ENCODE data around the gene AGAP2.
"Not testable (repeated sequence)": the region's sequence is repeated elsewhere in the genome, so short reads cannot be mapped to it uniquely, and the experiment has no call there.

Gene AGAP2

GRCh38 chr12:57722716-57723629 is 15.6 kb downstream of the AGAP2 start:
- DNase-seq (ENCODE audit: low read depth): no peak

GRCh38 chr12:57721846-57722608 is 16.5 kb downstream of the AGAP2 start:
- not testable (repeated sequence) for DNase-seq (ENCODE audit: low read depth)

GRCh38 chr12:57720606-57721595 is 17.6 kb downstream of the AGAP2 start:
- DNase-seq (ENCODE audit: low read depth): no peak

GRCh38 chr12:57719777-57720605 is 18.6 kb downstream of the AGAP2 start:
- no peak for DNase-seq (ENCODE audit: low read depth)

GRCh38 chr12:57718641-57719528 is 19.7 kb downstream of the AGAP2 start:
- DNase-seq (ENCODE audit: low read depth): no peak

GRCh38 chr12:57717846-57718640 is 20.5 kb downstream of the AGAP2 start:
- no peak for DNase-seq (ENCODE audit: low read depth)

GRCh38 chr12:57717131-57717530 is 21.4 kb downstream of the AGAP2 start:
- DNase-seq (ENCODE audit: low read depth): no peak

GRCh38 chr12:57716305-57716704 is 22.2 kb downstream of the AGAP2 start:
- DNase-seq (ENCODE audit: low read depth): no peak

GRCh38 chr12:57715786-57716185 is 22.8 kb downstream of the AGAP2 start:
- no peak for DNase-seq (ENCODE audit: low read depth)

- DNase-seq (ENCODE audit: low read depth): not testable (repeated sequence)
Measured at GRCh38 chr12:57715036-57715748, 23.4 kb downstream of the AGAP2 start.

GRCh38 chr12:57713209-57713608 is 25.3 kb downstream of the AGAP2 start:
- DNase-seq (ENCODE audit: low read depth): no peak

GRCh38 chr12:57712701-57713100 is 25.8 kb downstream of the AGAP2 start:
- no peak for DNase-seq (ENCODE audit: low read depth)

- DNase-seq (ENCODE audit: low read depth): no peak
Measured at GRCh38 chr12:57708296-57708695, 30.2 kb downstream of the AGAP2 start.

GRCh38 chr12:57707250-57707649 is 31.3 kb downstream of the AGAP2 start:
- DNase-seq (ENCODE audit: low read depth): no peak

- DNase-seq (ENCODE audit: low read depth): no peak
Measured at GRCh38 chr12:57700317-57700716, 38.2 kb downstream of the AGAP2 start.

GRCh38 chr12:57698414-57698813 is 40.1 kb downstream of the AGAP2 start:
- DNase-seq (ENCODE audit: low read depth): no peak

GRCh38 chr12:57697076-57697475 is 41.5 kb downstream of the AGAP2 start:
- no peak for DNase-seq (ENCODE audit: low read depth)

- no peak for DNase-seq (ENCODE audit: low read depth)
Measured at GRCh38 chr12:57695770-57696432, 42.6 kb downstream of the AGAP2 start.
